ENCODE results near the gene HPS3. TPM values are rescaled to one million over a fixed set of nuclear protein-coding genes. Genes with fewer than 3 reads are reported as not detected.

The HPS3 gene
- polyA plus RNA-seq, 2 of the 4 experiments (the other 2 are of a cell fraction) = 28.4 to 48.0 TPM

- Histone ChIP-seq H3K4me3 (no peak overlapping the region), H3K9me3 (peaks cover 6% of the 10 kb centered on the region; the same call in 1 of the 3 replicates), H3K4me2 (no peak overlapping the region), H3K27ac (peak overlapping the region in 1 of 2 experiments; percentile 90; a peak in 2 of 6 replicates), H3K4me1 (peaks cover 16% of the 10 kb centered on the region)
- no peak for DNase-seq (ENCODE audit: low read depth in 1 of 2, low spot score in 1 of 2)
- no peak for ATAC-seq
- no peak for FAIRE-seq
- ChIA-PET POLR2A (no interaction called here), CTCF (interaction anchor here (0.6 kb wide), 1 partner anchor 9 kb away, joined by 3 read pairs; no protein-coding TSS in a partner anchor)
- no peak for TF ChIP-seq NR3C1 (IDR thresholded peaks at IDR 0.05)
- no peak for TF ChIP-seq CHD4 (IDR thresholded peaks at IDR 0.05; ENCODE audit: borderline replicate concordance)
- TF ChIP-seq KDM1A (IDR thresholded peaks at IDR 0.05; ENCODE audit: low read depth) = no peak
- TF ChIP-seq CEBPB (IDR thresholded peaks at IDR 0.05) = no peak
- TF ChIP-seq MAFK (IDR thresholded peaks at IDR 0.05; ENCODE audit: partially characterized antibody) = no peak
- no peak for TF ChIP-seq RARB (CRISPR knock-in tag; IDR thresholded peaks at IDR 0.05)
- TF ChIP-seq BCL3 (IDR thresholded peaks at IDR 0.05) = no peak
- TF ChIP-seq SREBF2 (IDR thresholded peaks at IDR 0.05) = no peak
- TF ChIP-seq HOXB5 (CRISPR knock-in tag; IDR thresholded peaks at IDR 0.05) = no peak
- TF ChIP-seq CBX8 (IDR thresholded peaks at IDR 0.05) = no peak
- TF ChIP-seq ELK1 (IDR thresholded peaks at IDR 0.05; ENCODE audit: low read depth, low read length) = no peak
- 98% methylated on average over 15 of the region's 15 CpGs for WGBS (ENCODE audit: missing lambda C conversion rate)
These were observed 42.2 kb upstream of the HPS3 start for GRCh38 chr3:149087208-149087607.

- FAIRE-seq (no peak), DNase-seq (ENCODE audit: low read depth in 1 of 2, low spot score in 1 of 2) (no peak), ATAC-seq (no peak)
- peaks cover 6% of the 10 kb centered on the region; the same call in 1 of the 3 replicates for H3K9me3 ChIP-seq
- TF ChIP-seq ZSCAN20 (CRISPR knock-in tag; IDR thresholded peaks at IDR 0.05) (no peak), GATA3 (IDR thresholded peaks at IDR 0.05; ENCODE audit: borderline replicate concordance) (no peak), RFX5 (IDR thresholded peaks at IDR 0.05) (no peak)
- peaks cover 8% of the 10 kb centered on the region for H3K4me1 ChIP-seq
- H3K4me3 ChIP-seq = no peak overlapping the region
- CTCF ChIA-PET = interaction anchor here (4.2 kb wide), 1 partner anchor 30 kb away, joined by 11 read pairs; no protein-coding TSS in a partner anchor
- no peak overlapping the region for H3K4me2 ChIP-seq
- 78% methylated on average over 2 of the region's 3 CpGs for WGBS (ENCODE audit: missing lambda C conversion rate)
- POLR2A ChIA-PET = no interaction called here
- no peak overlapping the region for H3K27ac ChIP-seq
These were observed 40.0 kb upstream of the HPS3 start for GRCh38 chr3:149089395-149089794.

GRCh38 chr3:149090461-149090860 lies 39.0 kb upstream of the HPS3 start:
- CTCF ChIA-PET = interaction anchor here (0.8 to 4.2 kb wide), 2 partner anchors 29 to 182 kb away, joined by 3 to 11 read pairs; no protein-coding TSS in a partner anchor

GRCh38 chr3:149090907-149091306 lies 38.5 kb upstream of the HPS3 start:
- FAIRE-seq (no peak), DNase-seq (ENCODE audit: low read depth in 1 of 2, low spot score in 1 of 2) (no peak), ATAC-seq (no peak)
- H3K4me3 ChIP-seq = no peak overlapping the region
- CTCF ChIA-PET = interaction anchor here (0.8 to 4.2 kb wide), 2 partner anchors 29 to 182 kb away, joined by 3 to 11 read pairs; no protein-coding TSS in a partner anchor
- H3K4me2 ChIP-seq = no peak overlapping the region
- H3K9me3 ChIP-seq = peaks cover 6% of the 10 kb centered on the region; the same call in 1 of the 3 replicates
- WGBS (ENCODE audit: missing lambda C conversion rate) = 71% methylated on average over 3 of the region's 3 CpGs
- no peaks in the 10 kb centered on the region for H3K4me1 ChIP-seq
- POLR2A ChIA-PET = no interaction called here
- no peak overlapping the region for H3K27ac ChIP-seq
- no peak for TF ChIP-seq POLR2AphosphoS2 (conservative IDR thresholded peaks at IDR 0.05; ENCODE audit: low read length)
- TF ChIP-seq NR3C1 (IDR thresholded peaks at IDR 0.05) = no peak
- TF ChIP-seq RAD21 (conservative IDR thresholded peaks at IDR 0.05 in 1 of 2, IDR thresholded peaks at IDR 0.05 in 1 of 2) = no peak
- no peak for TF ChIP-seq PBX3 (IDR thresholded peaks at IDR 0.05)
- no peak for TF ChIP-seq RNF2 (IDR thresholded peaks at IDR 0.05; ENCODE audit: borderline replicate concordance, low read depth)
- no peak for TF ChIP-seq EP300 (IDR thresholded peaks at IDR 0.05)
- no peak for TF ChIP-seq ZNF302 (CRISPR knock-in tag; IDR thresholded peaks at IDR 0.05)
- no peak for TF ChIP-seq CBX8 (IDR thresholded peaks at IDR 0.05)
- no peak for TF ChIP-seq JUNB (IDR thresholded peaks at IDR 0.05)
- TF ChIP-seq BHLHE40 (IDR thresholded peaks at IDR 0.05; ENCODE audit: low read depth, low read length) = no peak
- TF ChIP-seq CHD2 (IDR thresholded peaks at IDR 0.05; ENCODE audit: low read length, partially characterized antibody) = no peak

More at GRCh38 chr3:149090461-149090860, 39.0 kb upstream of the HPS3 start:
- DNase-seq (ENCODE audit: low read depth in 1 of 2, low spot score in 1 of 2) (no peak), ATAC-seq (no peak), FAIRE-seq (no peak)
- Histone ChIP-seq H3K27ac (no peak overlapping the region), H3K4me1 (no peaks in the 10 kb centered on the region), H3K9me3 (peaks cover 6% of the 10 kb centered on the region; the same call in 1 of the 3 replicates), H3K4me3 (no peak overlapping the region), H3K4me2 (no peak overlapping the region)
- WGBS (ENCODE audit: missing lambda C conversion rate) = 90% methylated on average over 1 of the region's 1 CpG
- TF ChIP-seq E2F6 (IDR thresholded peaks at IDR 0.05; ENCODE audit: borderline replicate concordance, low read depth) = no peak
- POLR2A ChIA-PET = no interaction called here
